Glomerular endothelial cell (primary cell): ENCODE data around the gene KCNA10. TPM values are rescaled to one million over a fixed set of nuclear protein-coding genes. Genes with fewer than 3 reads are reported as not detected.
A peak's percentile ranks its signal among the peaks of the same experiment; 100 is the strongest.

ENCODE experiments used
- DNase-seq: peaks from one replicate; pipeline ENCODE4 v3.0.0-alpha.2; 2011; ENCODE audit warnings: low read depth, low spot score; ENCODE audit errors: extremely low read depth
- total RNA-seq: library from RNA; depleted of rRNA; stranded (reverse); fragments of >200 nt; gene quantifications from 2 replicates; pipeline ENCODE4 v1.2.3, GENCODE V29; 2015

KCNA10 gene
- total RNA-seq, 1 donor from 2014 or later = not detected

DNA sequence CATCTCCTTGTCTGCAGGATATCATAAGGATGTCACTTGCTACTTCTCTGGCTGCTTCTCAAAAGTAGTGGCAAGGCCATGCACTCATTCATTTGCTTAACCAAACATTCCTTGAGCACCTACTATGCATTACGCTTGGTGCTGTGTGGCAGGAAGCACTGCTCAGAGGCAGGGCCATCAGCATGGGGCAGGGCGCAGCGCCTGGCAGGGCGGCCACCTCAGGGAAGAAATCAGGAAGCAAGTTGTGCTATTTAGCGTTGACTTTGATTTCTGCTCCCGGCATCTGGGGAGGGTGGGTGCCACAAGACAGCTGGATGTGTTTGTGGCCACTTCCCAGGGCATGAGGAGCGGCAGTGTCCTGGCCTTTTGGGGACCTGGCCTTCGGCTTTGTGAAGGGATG is 40.1 kb downstream of the KCNA10 start:
- no peak for DNase-seq

DNA sequence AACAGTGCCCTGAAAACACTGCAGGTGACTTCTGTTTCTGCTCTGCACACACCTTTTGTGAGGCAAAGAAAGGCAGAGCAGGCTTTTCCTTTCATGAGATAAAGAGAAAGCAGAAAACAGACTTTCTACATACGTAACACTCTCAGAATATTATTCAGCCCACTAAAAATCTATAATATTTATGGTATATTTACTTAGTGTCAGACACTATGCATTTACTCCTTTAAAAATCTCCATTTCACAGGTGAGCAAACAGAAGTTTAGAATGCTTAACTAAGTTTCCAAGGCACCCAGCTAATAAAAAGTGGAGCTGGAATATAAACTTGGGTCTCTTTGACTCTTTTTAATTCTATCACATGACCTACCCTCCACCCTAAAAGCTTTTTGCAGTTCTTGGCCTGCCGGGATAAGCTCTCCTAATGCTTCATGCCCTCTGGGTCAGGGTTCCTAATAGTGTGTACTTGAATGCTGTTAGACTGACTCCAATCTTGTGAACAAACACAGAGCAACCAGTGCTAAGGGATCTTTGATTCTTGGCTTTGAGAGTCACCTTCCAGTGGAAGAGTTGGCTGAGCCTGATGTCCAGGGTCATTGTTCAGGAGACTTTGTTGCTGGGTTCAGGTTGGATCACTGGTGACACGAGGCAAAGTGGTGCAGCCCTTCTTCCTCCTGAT is 40.9 kb downstream of the KCNA10 start:
- DNase-seq = no peak

DNA sequence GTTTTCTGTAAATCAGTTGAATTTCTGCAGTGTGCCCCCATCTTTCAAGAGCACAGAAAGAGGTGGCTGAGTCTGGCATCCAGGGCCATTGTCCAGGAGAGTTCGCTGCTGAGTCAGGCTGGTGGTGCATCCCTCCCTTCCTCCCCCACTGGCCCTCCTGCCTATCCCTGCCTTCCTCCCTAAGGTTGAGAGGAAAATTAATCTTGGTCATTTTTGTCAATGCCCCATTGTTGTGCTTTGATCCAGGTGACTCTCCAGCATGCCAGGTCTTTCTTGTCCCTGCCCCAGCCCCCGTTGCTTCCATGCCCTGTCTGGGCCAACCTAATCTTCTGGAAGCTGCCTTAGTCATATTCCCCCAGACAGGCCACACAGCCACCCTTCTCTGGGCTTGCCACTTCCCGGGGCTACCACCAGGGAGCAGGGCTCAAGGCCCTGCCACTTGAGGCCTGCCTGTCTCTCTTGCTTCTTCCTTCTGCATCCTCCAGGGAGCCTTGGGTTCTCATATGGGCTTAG is 41.5 kb downstream of the KCNA10 start:
- DNase-seq = no peak

DNA sequence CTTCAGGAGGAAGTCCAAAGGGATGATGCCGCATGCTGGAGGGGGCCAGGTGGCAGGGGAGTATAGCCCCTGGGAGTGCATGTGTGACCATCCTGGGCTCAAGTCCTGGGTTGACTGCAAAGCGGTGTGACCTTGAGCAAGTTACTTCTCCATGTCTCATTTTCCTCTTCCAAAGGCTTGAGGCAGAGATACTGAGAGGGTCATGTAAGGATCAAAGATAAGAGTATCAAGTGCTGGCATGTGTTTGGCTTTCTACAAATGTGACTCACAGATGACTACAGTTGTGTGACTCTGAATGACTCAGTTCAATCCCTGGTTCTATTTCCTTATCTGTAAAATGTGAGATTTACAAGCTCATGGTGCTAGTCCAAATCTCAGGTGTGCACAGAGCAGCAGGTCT is 41.9 kb downstream of the KCNA10 start:
- peak; percentile 25 for DNase-seq

DNA sequence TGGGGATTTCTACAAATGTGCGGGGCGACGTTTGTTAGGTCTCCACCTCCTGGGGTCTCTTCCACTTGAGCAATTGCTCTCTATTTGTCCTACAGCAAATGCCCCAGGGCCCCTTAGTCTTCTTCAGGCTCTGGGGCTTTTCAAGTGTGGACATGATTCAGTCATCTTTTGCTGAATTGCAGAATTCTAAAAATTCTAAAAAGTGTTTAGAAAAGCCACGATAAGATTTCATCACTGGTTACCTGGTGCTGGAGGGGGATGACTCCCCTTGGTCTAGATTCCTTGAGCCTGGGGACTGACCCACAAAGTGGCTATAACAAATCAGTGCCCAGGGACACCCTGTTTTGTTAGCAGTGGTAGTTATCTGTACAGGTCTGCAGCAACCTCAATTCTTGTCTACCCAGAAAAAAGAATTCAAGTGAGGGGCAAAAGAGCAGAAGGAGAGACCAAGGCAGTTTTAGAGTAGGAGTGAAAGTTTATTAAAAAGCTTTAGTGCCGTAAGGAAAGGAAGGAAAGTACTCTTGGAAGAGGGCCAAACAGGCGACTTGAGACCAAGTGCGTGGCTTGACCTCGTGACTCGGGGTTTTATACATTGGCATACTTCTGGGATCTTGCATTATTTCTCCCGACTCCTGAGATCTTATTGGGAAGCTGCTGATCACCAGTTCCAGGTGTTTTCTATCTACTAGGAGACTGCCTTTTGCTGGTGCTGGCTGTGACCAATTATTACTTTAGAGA is 42.8 kb downstream of the KCNA10 start:
- DNase-seq = no peak

DNA sequence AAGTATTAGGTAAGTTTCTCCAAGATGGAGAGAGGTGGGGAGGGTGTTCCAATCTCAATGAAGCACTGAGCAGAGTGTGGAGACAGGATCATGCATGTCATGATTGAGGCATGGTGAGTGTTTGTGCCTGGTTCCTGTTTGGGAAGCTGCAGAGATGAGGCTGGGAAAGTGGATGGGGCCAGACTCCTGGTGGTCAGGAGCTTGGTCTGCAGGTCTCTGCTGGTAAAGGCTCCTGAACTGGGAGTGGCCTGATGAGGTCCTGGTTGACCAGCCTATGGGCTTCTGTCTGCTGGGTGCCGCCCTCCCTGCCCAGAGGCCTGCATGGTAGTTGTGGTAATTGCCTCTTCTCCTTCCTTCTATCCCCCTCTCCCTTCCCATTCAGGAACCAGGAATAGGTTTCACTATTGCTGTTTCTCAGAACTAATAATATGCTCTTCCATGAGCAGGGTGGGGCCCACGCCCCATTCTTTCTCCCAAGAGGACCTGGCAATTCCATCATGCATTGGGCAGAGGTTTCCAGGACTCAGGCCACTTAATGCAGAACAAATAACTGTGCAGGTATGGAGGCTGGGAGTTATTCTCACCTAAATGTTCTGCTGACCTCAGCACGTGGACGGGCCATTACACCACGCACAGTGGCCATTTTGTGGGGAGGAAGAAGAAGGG is 43.5 kb downstream of the KCNA10 start:
- no peak for DNase-seq

DNA sequence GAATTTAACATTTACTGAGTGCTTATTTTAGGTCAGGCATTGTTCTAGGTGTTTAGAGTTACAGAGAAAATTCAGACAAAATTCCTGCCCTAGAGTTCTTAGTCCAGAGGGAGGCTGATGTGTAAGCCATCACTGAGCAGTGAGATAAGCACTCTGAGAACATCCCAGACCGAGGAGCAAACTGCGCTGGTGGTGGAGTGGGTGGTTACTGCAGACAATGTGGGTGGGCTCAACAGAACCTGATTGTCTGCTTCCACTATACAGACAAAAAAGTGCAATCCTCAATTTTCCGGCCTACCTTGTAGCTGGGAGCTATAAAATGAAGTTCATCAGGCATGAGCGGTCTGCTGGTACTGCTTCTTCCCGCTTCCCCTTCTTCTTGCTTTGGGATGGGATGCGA is 44.5 kb downstream of the KCNA10 start:
- DNase-seq = no peak

DNA sequence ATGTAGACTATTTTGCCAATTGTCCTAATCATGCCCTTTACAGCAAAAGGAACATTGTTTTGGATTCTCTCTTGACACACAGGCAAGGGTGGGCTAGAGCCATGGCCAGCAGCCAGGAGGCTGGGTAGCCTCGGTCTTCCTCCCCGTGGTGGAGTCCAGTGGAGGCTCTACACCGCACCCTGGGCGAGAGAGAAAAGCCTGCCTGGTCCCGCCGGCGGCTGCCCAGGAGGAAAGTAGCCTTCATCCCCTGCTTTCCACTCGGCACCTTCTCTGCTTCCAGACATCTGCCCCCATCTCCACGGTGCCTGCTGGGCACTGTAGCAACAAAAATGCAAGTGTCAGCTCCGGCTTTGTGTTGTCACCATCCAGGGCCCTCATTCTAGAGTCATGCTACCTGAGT is 46.4 kb downstream of the KCNA10 start:
- no peak for DNase-seq

DNA sequence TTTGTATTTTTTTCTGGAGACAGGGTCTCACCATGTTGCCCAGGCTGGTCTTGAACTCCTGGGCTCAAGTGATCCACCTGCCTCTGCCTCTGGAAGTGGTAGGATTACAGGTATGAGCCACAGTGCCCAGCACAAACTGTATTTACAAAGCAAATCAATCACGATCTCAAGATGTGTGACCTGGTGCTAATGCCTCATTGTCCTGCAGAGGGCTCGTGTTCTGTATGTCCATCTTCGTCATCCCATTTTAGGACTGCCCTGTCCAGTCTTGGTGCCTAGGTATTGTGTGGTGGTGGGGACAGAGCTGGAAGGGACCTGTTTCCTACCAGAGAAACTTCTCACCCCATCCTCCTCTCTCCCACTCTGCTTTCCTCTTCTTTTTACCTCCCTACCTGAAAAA is 47.8 kb downstream of the KCNA10 start:
- no peak for DNase-seq

Other genes with a start within 250 kb of the KCNA10 start
- gene RBM15, start 179.8 kb downstream of the KCNA10 start, total RNA-seq = 15.7 and 29.5 TPM in 2 replicates
- 1.2 and 3.1 TPM in 2 replicates for gene SLC16A4, start 128.1 kb downstream of the KCNA10 start, total RNA-seq
- 113 and 169 TPM in 2 replicates for gene LAMTOR5, start 111.5 kb downstream of the KCNA10 start, total RNA-seq
- not detected in 2 replicates for gene PROK1, start 68.0 kb downstream of the KCNA10 start, total RNA-seq
- gene KCNA2, start 87.2 kb upstream of the KCNA10 start, total RNA-seq = not detected in 2 replicates
- not detected in 2 replicates for gene KCNA3, start 155.8 kb upstream of the KCNA10 start, total RNA-seq